ENCODE measurements around the gene DLGAP5.

Gene DLGAP5

GRCh38 chr14:55129428-55130195 lies 61.8 kb downstream of the DLGAP5 start:
- FAIRE-seq (peak; percentile 13), DNase-seq (ENCODE audit: low spot score) (peak; percentile 84)

DNA sequence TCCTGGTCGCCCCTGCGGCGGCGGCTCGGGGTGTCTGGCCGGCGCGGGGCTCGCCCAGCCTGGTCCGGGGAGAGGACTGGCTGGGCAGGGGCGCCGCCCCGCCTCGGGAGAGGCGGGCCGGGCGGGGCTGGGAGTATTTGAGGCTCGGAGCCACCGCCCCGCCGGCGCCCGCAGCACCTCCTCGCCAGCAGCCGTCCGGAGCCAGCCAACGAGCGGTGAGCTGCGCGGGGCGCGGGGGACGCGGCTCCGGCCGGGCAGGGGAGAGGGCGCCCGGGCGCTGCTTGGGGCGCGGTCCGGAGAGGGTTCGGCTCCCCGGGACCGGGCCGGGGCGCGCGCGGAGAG lies 62.3 kb downstream of the DLGAP5 start, which contains the start of gene LGALS3:
Gene LGALS3 (plus strand): TSS at position 167 of the 342 bp plus-strand sequence. CDS start 8,122 bp downstream, outside the sequence.
- DNase-seq (ENCODE audit: low spot score) (peak; percentile 92), FAIRE-seq (no peak)

- FAIRE-seq (no peak), DNase-seq (ENCODE audit: low spot score) (no peak)
Measured at GRCh38 chr14:55128386-55129085, 62.8 kb downstream of the DLGAP5 start.

GRCh38 chr14:55127460-55127951 lies 63.9 kb downstream of the DLGAP5 start:
- DNase-seq (ENCODE audit: low spot score) = no peak
- FAIRE-seq = peak; percentile 55

- FAIRE-seq (no peak), DNase-seq (ENCODE audit: low spot score) (no peak)
Measured at GRCh38 chr14:55126932-55127459, 64.4 kb downstream of the DLGAP5 start.

GRCh38 chr14:55126034-55126433 lies 65.4 kb downstream of the DLGAP5 start:
- FAIRE-seq = no peak

DNA sequence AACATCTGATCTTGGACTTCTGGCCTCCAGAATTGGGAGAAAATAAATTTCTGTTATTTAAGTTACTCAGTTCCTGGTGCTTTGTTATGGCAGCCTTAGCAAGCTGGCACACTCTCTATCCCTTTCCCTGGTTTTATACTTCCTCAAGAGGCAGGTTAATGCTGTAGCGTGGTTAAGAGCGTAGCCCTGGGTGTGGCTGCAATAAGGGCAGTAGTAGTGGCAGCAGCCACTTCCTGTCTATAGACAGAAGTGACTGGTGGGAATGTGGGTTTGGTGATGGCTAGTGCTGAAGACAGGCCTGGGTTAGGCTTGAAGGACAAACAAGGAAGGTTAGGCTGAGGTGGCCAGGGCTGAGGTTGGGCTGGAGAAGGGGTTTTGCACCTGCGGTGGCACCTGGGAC lies 66.0 kb downstream of the DLGAP5 start:
- DNase-seq (ENCODE audit: low spot score) (no peak), FAIRE-seq (peak; percentile 42)

More at GRCh38 chr14:55126034-55126433, 65.4 kb downstream of the DLGAP5 start:
- DNase-seq (ENCODE audit: low spot score) = no peak

- FAIRE-seq = no peak
- DNase-seq (ENCODE audit: low spot score) = no peak
Measured at GRCh38 chr14:55124774-55125386, 66.5 kb downstream of the DLGAP5 start.

DNA sequence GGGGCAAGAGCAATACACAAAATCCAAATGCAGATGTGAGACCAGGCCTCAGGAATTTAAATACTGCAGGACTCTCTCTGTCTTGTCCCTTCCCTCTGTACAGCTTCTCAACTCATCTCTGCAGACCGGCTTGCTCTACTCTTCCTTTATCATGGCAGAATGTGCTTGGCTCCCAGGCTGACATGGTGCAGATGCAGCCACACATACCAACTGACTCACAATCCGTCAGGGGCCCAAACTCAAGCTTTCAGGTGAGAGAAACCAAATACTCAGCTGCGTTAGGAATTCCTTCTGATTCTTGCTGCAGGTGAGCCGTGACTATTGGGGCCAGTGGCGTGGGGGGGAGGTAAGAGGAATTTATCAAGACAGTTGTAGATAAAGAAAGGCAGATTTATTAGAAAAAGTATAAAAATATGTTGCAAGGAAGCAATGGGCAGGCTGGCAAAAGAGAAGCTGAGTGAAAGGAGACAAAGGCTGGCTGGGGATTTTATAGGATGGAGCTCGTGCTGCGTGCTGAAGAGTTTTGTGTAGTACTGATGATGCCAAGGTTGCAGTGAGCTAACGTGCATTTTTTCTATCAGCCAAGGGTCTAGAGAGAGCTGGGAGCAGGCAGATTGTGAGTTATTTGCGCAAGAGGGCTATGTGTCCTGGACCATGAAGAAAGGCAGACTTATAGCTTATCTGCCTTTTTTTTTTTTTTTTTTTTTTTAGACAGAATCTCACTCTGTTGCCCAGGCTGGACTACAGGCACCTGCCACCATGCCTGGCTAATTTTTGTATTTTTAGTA lies 67.3 kb downstream of the DLGAP5 start:
- no peak for DNase-seq (ENCODE audit: low spot score)
- no peak for FAIRE-seq

GRCh38 chr14:55123101-55123500 lies 68.3 kb downstream of the DLGAP5 start:
- DNase-seq (ENCODE audit: low spot score) (peak; percentile 70), FAIRE-seq (peak; percentile 93)

- FAIRE-seq = peak; percentile 82
Measured at GRCh38 chr14:55122440-55122986, 68.9 kb downstream of the DLGAP5 start.

DNA sequence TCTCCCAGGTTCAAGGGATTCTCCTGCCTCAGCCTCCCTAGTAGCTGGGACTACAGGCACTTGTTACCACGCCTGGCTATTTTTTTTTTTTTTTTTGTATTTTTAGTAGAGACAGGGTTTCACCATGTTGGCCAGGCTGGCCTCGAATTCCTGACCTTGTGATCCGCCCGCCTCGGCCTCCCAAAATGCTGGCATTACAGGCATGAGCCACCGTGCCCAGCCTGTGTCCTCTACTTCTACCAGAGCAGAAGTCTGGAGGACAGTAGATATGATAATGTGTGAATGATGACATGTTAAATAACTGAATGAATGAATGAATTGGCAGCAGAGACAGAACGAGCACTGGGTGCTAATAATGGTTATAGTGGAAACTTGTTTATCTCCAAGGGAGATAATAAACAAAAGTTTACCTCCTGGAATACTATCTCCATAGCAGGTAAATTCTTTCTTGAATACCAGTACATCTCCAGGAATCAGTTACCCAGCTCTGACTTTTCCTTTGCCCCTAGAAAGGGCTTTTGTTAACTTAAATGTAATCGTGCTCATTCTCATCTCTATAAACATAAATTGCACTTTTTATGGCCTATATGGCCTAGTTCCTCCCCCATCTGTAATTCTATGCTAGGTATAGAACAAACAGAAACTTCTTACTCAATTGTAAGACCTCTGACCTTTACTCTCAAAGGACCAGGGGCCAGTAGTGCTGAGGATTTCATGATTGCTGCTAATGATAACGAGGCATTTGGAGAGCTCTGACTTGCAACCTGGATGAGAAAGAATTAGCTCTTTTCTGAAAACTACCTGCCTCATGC lies 69.6 kb downstream of the DLGAP5 start:
- DNase-seq (ENCODE audit: low spot score) = no peak
- peak; percentile 48 for FAIRE-seq

More at GRCh38 chr14:55122440-55122986, 68.9 kb downstream of the DLGAP5 start:
- no peak for DNase-seq (ENCODE audit: low spot score)

DNA sequence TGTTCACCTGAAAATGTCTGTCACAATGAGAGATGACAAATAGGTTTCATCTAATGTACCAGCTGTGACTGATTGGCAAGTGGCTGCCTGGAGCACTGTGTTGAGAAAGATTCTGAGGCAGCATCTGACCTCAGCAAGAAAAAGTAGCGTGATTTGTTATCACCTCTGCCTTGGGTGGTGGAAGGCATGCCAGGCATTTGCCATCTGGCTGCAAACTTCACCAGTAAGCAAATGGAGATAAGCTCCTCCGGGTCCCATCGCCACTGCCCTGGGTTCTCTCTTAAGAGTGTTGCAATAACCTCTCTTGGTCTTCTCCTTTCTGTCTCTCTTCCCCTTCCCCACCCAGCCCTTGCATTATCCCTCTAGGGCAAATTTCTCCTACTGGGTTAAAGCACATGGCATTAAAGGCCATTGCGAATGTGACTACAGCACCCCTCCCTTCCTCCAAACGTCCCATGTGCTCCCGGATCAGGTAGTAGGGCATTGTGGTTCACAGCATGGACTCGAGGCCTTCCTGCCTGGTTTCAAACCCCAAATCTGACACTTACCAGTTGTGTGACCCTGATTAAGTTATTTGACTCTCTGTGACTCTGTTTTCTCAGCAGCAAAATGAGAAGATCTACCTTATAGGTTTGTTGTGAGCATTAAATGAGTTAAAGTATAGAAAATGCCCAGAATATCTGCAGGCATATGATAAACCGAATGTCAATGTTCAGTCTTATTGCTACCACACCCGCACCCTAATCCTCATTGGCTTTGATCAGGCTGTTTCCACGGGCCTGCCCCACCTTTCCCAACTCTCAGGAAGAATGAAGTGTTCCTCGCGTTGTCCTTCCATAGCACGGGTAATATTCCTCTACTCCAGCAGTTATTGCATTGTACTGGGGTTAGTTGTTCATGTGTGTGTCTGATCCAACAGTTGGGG lies 70.6 kb downstream of the DLGAP5 start:
- no peak for DNase-seq (ENCODE audit: low spot score)
- FAIRE-seq = peak; percentile 23

- no peak for DNase-seq (ENCODE audit: low spot score)
- FAIRE-seq = no peak
Measured at GRCh38 chr14:55118761-55119160, 72.6 kb downstream of the DLGAP5 start.

GRCh38 chr14:55117803-55118441 lies 73.5 kb downstream of the DLGAP5 start:
- DNase-seq (ENCODE audit: low spot score) (no peak), FAIRE-seq (peak; percentile 53)

DNA sequence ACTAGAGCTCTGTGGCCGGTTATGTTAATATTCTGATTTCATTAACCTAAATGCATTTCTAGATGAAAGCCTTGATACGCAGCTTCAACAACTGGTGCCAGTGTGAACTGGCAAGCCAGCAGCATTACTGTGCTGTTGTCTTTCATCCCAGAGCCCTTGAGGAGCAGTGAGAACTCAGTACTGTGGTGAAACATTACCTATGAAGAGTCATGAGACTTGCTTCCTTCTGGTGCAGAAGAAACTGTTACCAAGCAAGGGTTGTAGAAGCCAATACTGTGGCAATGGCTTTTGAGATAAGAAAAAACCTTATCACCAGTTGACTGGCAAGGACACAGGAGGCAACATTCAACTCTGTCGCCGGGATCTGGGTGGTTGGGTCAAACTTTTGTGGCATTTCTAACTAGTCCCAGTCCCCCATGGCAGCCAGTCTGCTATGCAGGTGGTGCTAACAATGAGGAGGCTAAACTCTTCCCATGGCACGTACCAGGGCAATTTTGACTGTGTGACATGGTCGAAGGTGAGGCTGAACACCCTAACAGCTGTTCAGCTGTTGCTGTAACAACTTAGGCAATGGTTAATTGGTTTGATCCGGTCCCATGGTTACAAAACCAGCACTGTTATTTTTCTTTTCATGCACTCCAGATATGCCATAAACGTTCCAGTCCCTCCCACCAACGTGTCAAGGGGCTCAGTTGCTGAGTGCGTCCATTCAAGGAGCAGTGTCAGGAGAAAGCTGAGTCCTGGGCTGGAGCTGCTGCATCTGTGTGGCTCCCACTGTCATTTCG lies 74.9 kb downstream of the DLGAP5 start:
- no peak for DNase-seq (ENCODE audit: low spot score)
- FAIRE-seq = peak; percentile 40

DNA sequence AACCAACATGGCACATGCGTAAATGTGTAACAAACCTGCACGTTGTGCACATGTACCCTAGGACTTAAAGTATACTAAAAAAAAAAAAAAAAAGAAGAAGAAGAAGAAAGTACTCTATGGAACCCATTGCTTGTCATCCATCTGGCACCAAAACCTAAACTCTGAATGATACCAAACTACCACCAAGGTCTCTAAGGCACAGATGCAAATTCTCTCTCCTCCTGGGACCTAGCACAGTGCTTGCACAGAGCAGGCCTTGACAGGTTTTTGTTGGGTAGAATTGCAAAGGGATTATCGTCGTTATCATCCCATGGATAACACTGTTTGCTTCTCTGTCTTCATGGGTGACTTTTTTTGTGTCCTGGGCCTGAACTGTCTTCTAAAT lies 75.5 kb downstream of the DLGAP5 start:
- DNase-seq (ENCODE audit: low spot score) = no peak
- no peak for FAIRE-seq
